ENCODE measurements around the gene ABCA6.

Gene ABCA6

GRCh38 chr17:69064001-69064400 is 77.7 kb downstream of the ABCA6 start:
- TF ChIP-seq USF1 (IDR thresholded peaks at IDR 0.05) (no peak), FOXM1 (IDR thresholded peaks at IDR 0.05; ENCODE audit: borderline replicate concordance, low read depth) (no peak), TEAD4 (IDR thresholded peaks at IDR 0.05) (no peak), CEBPB (IDR thresholded peaks at IDR 0.05) (no peak), ZBTB7A (IDR thresholded peaks at IDR 0.05; ENCODE audit: low read depth) (no peak), REST (IDR thresholded peaks at IDR 0.05; ENCODE audit: low read depth) (no peak)

GRCh38 chr17:69062860-69063581 is 78.7 kb downstream of the ABCA6 start:
- no peak for TF ChIP-seq NFIC (IDR thresholded peaks at IDR 0.05)
- TF ChIP-seq REST (IDR thresholded peaks at IDR 0.05; ENCODE audit: low read depth), result no peak
- no peak for TF ChIP-seq TAF1 (IDR thresholded peaks at IDR 0.05; ENCODE audit: low read depth)
- no peak for TF ChIP-seq CREB1 (IDR thresholded peaks at IDR 0.05; ENCODE audit: low read depth)
- no peak for TF ChIP-seq TEAD4 (IDR thresholded peaks at IDR 0.05)
- no peak for TF ChIP-seq CEBPB (IDR thresholded peaks at IDR 0.05)
- no peak for TF ChIP-seq FOXM1 (IDR thresholded peaks at IDR 0.05; ENCODE audit: borderline replicate concordance, low read depth)
- TF ChIP-seq ZBTB7A (IDR thresholded peaks at IDR 0.05; ENCODE audit: low read depth), result no peak
- TF ChIP-seq TCF12 (IDR thresholded peaks at IDR 0.05; ENCODE audit: low read depth), result no peak
- TF ChIP-seq RAD21 (IDR thresholded peaks at IDR 0.05; ENCODE audit: low read depth), result no peak
- no peak for TF ChIP-seq EP300 (IDR thresholded peaks at IDR 0.05; ENCODE audit: borderline replicate concordance)
- no peak for TF ChIP-seq EGR1 (IDR thresholded peaks at IDR 0.05)

- TF ChIP-seq NFIC (IDR thresholded peaks at IDR 0.05) (no peak), EGR1 (IDR thresholded peaks at IDR 0.05) (no peak)
Measured at GRCh38 chr17:69061721-69062556, 79.8 kb downstream of the ABCA6 start.

- no peak for TF ChIP-seq RAD21 (IDR thresholded peaks at IDR 0.05; ENCODE audit: low read depth)
- TF ChIP-seq TCF12 (IDR thresholded peaks at IDR 0.05; ENCODE audit: low read depth), result no peak
- TF ChIP-seq EGR1 (IDR thresholded peaks at IDR 0.05), result no peak
- TF ChIP-seq YY1 (IDR thresholded peaks at IDR 0.05; ENCODE audit: low read depth), result no peak
- TF ChIP-seq EP300 (IDR thresholded peaks at IDR 0.05; ENCODE audit: borderline replicate concordance), result no peak
- no peak for TF ChIP-seq TEAD4 (IDR thresholded peaks at IDR 0.05)
- TF ChIP-seq CEBPB (IDR thresholded peaks at IDR 0.05), result no peak
- no peak for TF ChIP-seq REST (IDR thresholded peaks at IDR 0.05; ENCODE audit: low read depth)
- TF ChIP-seq USF1 (IDR thresholded peaks at IDR 0.05), result no peak
- TF ChIP-seq TAF1 (IDR thresholded peaks at IDR 0.05; ENCODE audit: low read depth), result no peak
- no peak for TF ChIP-seq FOXM1 (IDR thresholded peaks at IDR 0.05; ENCODE audit: borderline replicate concordance, low read depth)
- TF ChIP-seq CREB1 (IDR thresholded peaks at IDR 0.05; ENCODE audit: low read depth), result no peak
- no peak for TF ChIP-seq MAX (IDR thresholded peaks at IDR 0.05)
- TF ChIP-seq NFIC (IDR thresholded peaks at IDR 0.05), result no peak
- no peak for TF ChIP-seq ZBTB7A (IDR thresholded peaks at IDR 0.05; ENCODE audit: low read depth)
Measured at GRCh38 chr17:69060822-69061221, 80.9 kb downstream of the ABCA6 start, which contains the start of gene ABCA9. Gene ABCA9, minus strand, starts transcription at chr17:69060927. Its CDS starts 9,801 bp downstream, at chr17:69051126.
